Right cardiac atrium (tissue), 5 donors: ENCODE measurements around the gene MYL9. TPM values are rescaled to one million over a fixed set of nuclear protein-coding genes. Genes with fewer than 3 reads are reported as not detected.
"Not testable (repeated sequence)": the region's sequence is repeated elsewhere in the genome, so short reads cannot be mapped to it uniquely, and the experiment has no call there.

Experiments
- ATAC-seq, 2 donors: fragments of 200-7000 bp; cut with Tn5 transposase; one replicate each; pipeline versions ENCODE4 v1.8.0 to v1.9.1; 2020; ENCODE audit warnings: moderate library complexity in 2 of 2, mild to moderate bottlenecking in 1 of 2
- DNase-seq, 3 donors: peaks; one replicate each; pipeline ENCODE4 v3.0.0-alpha.2; 2020
- H3K27ac ChIP-seq: one replicate; pipeline ENCODE4 v1.5.1; 2013; ENCODE audit warnings: mild to moderate bottlenecking, low read length, control low read depth, moderate library complexity
- H3K27me3 ChIP-seq: one replicate; pipeline ENCODE4 v1.6.1; 2013; ENCODE audit not compliant: control insufficient read depth, insufficient read depth
- H3K4me1 ChIP-seq: one replicate; pipeline ENCODE4 v1.6.1; 2013; ENCODE audit warnings: low read length; ENCODE audit not compliant: control insufficient read depth, insufficient read depth
- H3K4me3 ChIP-seq: one replicate; pipeline ENCODE4 v1.5.1; 2013; ENCODE audit warnings: low read length, control low read depth
- H3K9me3 ChIP-seq: one replicate; pipeline ENCODE4 v1.6.1; 2013; ENCODE audit warnings: low read length; ENCODE audit not compliant: control insufficient read depth
- WGBS: extraction: QIAGEN DNeasy Blood & Tissue Kit; methylation state at CpG from one replicate; pipeline ENCODE4 v1.1.7; 2013; 5-methylcytosine and 5-hydroxymethylcytosine counted together
- intact Hi-C, 4 donors: fragments of 100-400 bp; cut with DNase I; formaldehyde crosslinking; loops; one replicate each; pipeline versions ENCODE4 v1.11.0 to v1.14.0; 2022 to 2023
- polyA plus RNA-seq: library from polyadenylated mRNA; stranded (reverse); fragments of 200-250 nt; gene quantifications from one replicate; pipeline ENCODE4 v1.2.3, GENCODE V29; 2013
- total RNA-seq, 4 donors: library from RNA; stranded (reverse); fragmentation: NEBNext Ultra II Directional; extraction: Animal tissue kit (Norgen Biotek cat#: 25700); gene quantifications; one replicate each; pipeline ENCODE4 v1.2.1, GENCODE V29; 2021
- donor health status: healthy with polysubstance abuse.
- donor health status: DM: no; HTN: yes; CAD: no.
- donor health status: DM: no; HTN: no; CAD: no.
- donor health status: DM: no; HTN: yes; CAD: no; lungs with severe emphysema.
- donor health status: DM: yes; HTN: yes; CAD: no.

Gene MYL9
- total and polyA plus RNA-seq, 5 donors: 1,393 to 2,567 (median 1,857) TPM

GRCh38 chr20:36499723-36500501 is 41.4 kb upstream of the MYL9 start:
- intact Hi-C loops: no loop called here
- no peak overlapping the region for H3K27ac ChIP-seq
- H3K9me3 ChIP-seq: no peaks in the 10 kb centered on the region
- no peaks in the 10 kb centered on the region for H3K27me3 ChIP-seq
- ATAC-seq: no peak
- no peak for DNase-seq
- 82% methylated on average over 31 of the region's 31 CpGs for WGBS
- no peak overlapping the region for H3K4me3 ChIP-seq
- peaks cover 8% of the 10 kb centered on the region for H3K4me1 ChIP-seq

- intact Hi-C loops: no loop called here
- no peak overlapping the region for H3K4me3 ChIP-seq
- no peaks in the 10 kb centered on the region for H3K27me3 ChIP-seq
- no peaks in the 10 kb centered on the region for H3K9me3 ChIP-seq
- ATAC-seq: no peak
- H3K27ac ChIP-seq: no peak overlapping the region
- H3K4me1 ChIP-seq: peaks cover 8% of the 10 kb centered on the region
- WGBS: 78% methylated on average over 3 of the region's 3 CpGs
- no peak for DNase-seq
Observed at GRCh38 chr20:36501367-36502006, 39.8 kb upstream of the MYL9 start.

GRCh38 chr20:36504295-36504694 is 37.0 kb upstream of the MYL9 start:
- ATAC-seq (no peak), DNase-seq (no peak)
- no peak overlapping the region for H3K27ac ChIP-seq
- intact Hi-C loops: no loop called here
- no peak overlapping the region for H3K4me3 ChIP-seq
- no peaks in the 10 kb centered on the region for H3K4me1 ChIP-seq
- 87% methylated on average over 4 of the region's 4 CpGs for WGBS
- H3K9me3 ChIP-seq: no peaks in the 10 kb centered on the region
- H3K27me3 ChIP-seq: no peaks in the 10 kb centered on the region

- ATAC-seq (no peak), DNase-seq (no peak)
- H3K4me1 ChIP-seq: no peaks in the 10 kb centered on the region
- H3K27me3 ChIP-seq: no peaks in the 10 kb centered on the region
- intact Hi-C loops: no loop called here
- no peak overlapping the region for H3K4me3 ChIP-seq
- H3K27ac ChIP-seq: no peak overlapping the region
- WGBS: 52% methylated on average over 1 of the region's 1 CpG
- no peaks in the 10 kb centered on the region for H3K9me3 ChIP-seq
Observed at GRCh38 chr20:36506253-36506652, 35.1 kb upstream of the MYL9 start.

- H3K4me1 ChIP-seq: no peaks in the 10 kb centered on the region
- no peak overlapping the region for H3K4me3 ChIP-seq
- intact Hi-C loops: no loop called here
- ATAC-seq (no peak), DNase-seq (peak in 1 of 3 donors; percentile 20)
- no peaks in the 10 kb centered on the region for H3K27me3 ChIP-seq
- no peaks in the 10 kb centered on the region for H3K9me3 ChIP-seq
- WGBS: 90% methylated on average over 6 of the region's 6 CpGs
- H3K27ac ChIP-seq: no peak overlapping the region
Observed at GRCh38 chr20:36507746-36508145, 33.6 kb upstream of the MYL9 start.

GRCh38 chr20:36519012-36519719 is 22.2 kb upstream of the MYL9 start:
- Histone ChIP-seq H3K4me1 (peaks cover 3% of the 10 kb centered on the region), H3K9me3 (no peaks in the 10 kb centered on the region), H3K27me3 (no peaks in the 10 kb centered on the region), H3K4me3 (no peak overlapping the region), H3K27ac (no peak overlapping the region)
- DNase-seq: no peak
- ATAC-seq: no peak
- 96% methylated on average over 17 of the region's 17 CpGs for WGBS
- intact Hi-C loops: no loop called here

GRCh38 chr20:36519944-36520343 is 21.4 kb upstream of the MYL9 start:
- ATAC-seq: no peak
- Histone ChIP-seq H3K27ac (no peak overlapping the region), H3K4me1 (peaks cover 3% of the 10 kb centered on the region), H3K27me3 (no peaks in the 10 kb centered on the region), H3K9me3 (no peaks in the 10 kb centered on the region), H3K4me3 (no peak overlapping the region)
- DNase-seq: no peak
- intact Hi-C loops: no loop called here
- WGBS: 86% methylated on average over 2 of the region's 2 CpGs

- H3K27ac ChIP-seq: no peak overlapping the region
- no peaks in the 10 kb centered on the region for H3K4me1 ChIP-seq
- H3K27me3 ChIP-seq: no peaks in the 10 kb centered on the region
- DNase-seq (no peak), ATAC-seq (no peak)
- WGBS: 69% methylated on average over 1 of the region's 1 CpG
- H3K4me3 ChIP-seq: no peak overlapping the region
- intact Hi-C loops: no loop called here
- no peaks in the 10 kb centered on the region for H3K9me3 ChIP-seq
Observed at GRCh38 chr20:36521526-36521925, 19.8 kb upstream of the MYL9 start.

GRCh38 chr20:36522412-36522811 is 18.9 kb upstream of the MYL9 start:
- DNase-seq, H3K27ac ChIP-seq, H3K9me3 ChIP-seq, intact Hi-C loops, H3K27me3 ChIP-seq, H3K4me3 ChIP-seq, H3K4me1 ChIP-seq, ATAC-seq: not testable (repeated sequence)
- WGBS: 92% methylated on average over 7 of the region's 7 CpGs

- Histone ChIP-seq H3K9me3 (no peaks in the 10 kb centered on the region), H3K4me3 (no peak overlapping the region), H3K27me3 (no peaks in the 10 kb centered on the region), H3K27ac (no peak overlapping the region), H3K4me1 (no peaks in the 10 kb centered on the region)
- ATAC-seq (no peak), DNase-seq (no peak)
- WGBS: 71% methylated on average over 3 of the region's 3 CpGs
- intact Hi-C loops: no loop called here
Observed at GRCh38 chr20:36523341-36523740, 18.0 kb upstream of the MYL9 start.

GRCh38 chr20:36525620-36526365 is 15.5 kb upstream of the MYL9 start:
- ATAC-seq: no peak
- H3K27ac ChIP-seq: no peak overlapping the region
- intact Hi-C loops: no loop called here

More at GRCh38 chr20:36525620-36526365, 15.5 kb upstream of the MYL9 start:
- Histone ChIP-seq H3K9me3 (no peaks in the 10 kb centered on the region), H3K4me1 (no peaks in the 10 kb centered on the region), H3K27me3 (no peaks in the 10 kb centered on the region), H3K4me3 (no peak overlapping the region)
- WGBS: 91% methylated on average over 17 of the region's 17 CpGs
- no peak for DNase-seq
